A549 (cell line): ENCODE data around the gene PNPLA8. TPM values are rescaled to one million over a fixed set of nuclear protein-coding genes. Genes with fewer than 3 reads are reported as not detected.

Experiments used
- ATAC-seq, 2 experiments: fragments of 200-7000 bp in 1 of 2; fragments of >200 bp in 1 of 2; cut with Nextera tagmentation in 1 of 2; cut with Tn5 transposase in 1 of 2; 3 replicates each; pipeline versions ENCODE4 v1.8.0 to v1.9.1; 2018 to 2020; ENCODE audit warnings: mild to moderate bottlenecking in 1 of 2, moderate library complexity in 1 of 2
- CTCF ChIA-PET: fragments of 300-600 bp; sonication (Branson Sonifier 250); formaldehyde crosslinking; extraction: SDS; loops from one replicate; lab custom pipeline; 2021; ENCODE audit warnings: antibody characterized with exemption, inconsistent platforms; lab: Yijun Ruan, JAX
- POLR2A ChIA-PET: fragments of 350-600 bp; formaldehyde crosslinking; extraction: SDS; loops from one replicate; lab custom pipeline; 2021; ENCODE audit warnings: antibody characterized with exemption, inconsistent platforms; lab: Yijun Ruan, JAX
- DNase-seq, 2 experiments: peaks; one replicate each; pipeline versions ENCODE4 v3.0.0 to v3.0.0-alpha.2; 2011 to 2016; ENCODE audit warnings: low read depth in 1 of 2, low spot score in 1 of 2
- FAIRE-seq: peaks from 2 replicates; lab custom pipeline; 2011; peaks lifted over from hg19 to GRCh38; lab: Jason Lieb, UNC
- H3K27ac ChIP-seq, 2 experiments: fragments of >200 bp; sonication (Bioruptor Twin); formaldehyde crosslinking; 3 replicates each; pipeline ENCODE4 v1.5.1; 2016 to 2017
- H3K4me1 ChIP-seq: fragments of >200 bp; sonication (Bioruptor Twin); formaldehyde crosslinking; 3 replicates; pipeline ENCODE4 v1.6.1; 2016
- H3K4me2 ChIP-seq: fragments of >200 bp; sonication (Bioruptor Twin); formaldehyde crosslinking; 3 replicates; pipeline ENCODE4 v1.6.1; 2016
- H3K4me3 ChIP-seq: fragments of >200 bp; sonication (Bioruptor Twin); formaldehyde crosslinking; 3 replicates; pipeline ENCODE4 v1.5.1; 2016
- H3K9me3 ChIP-seq: fragments of >200 bp; sonication (Bioruptor Twin); formaldehyde crosslinking; 3 replicates; pipeline ENCODE4 v1.6.1; 2016
- ATOH8 ChIP-seq: fragments of 250-450 bp; sonication (Bioruptor Pico); IDR thresholded peaks from 2 replicates; pipeline ENCODE4 v1.5.0; 2020; ENCODE audit warnings: low read depth, mild to moderate bottlenecking, moderate library complexity
- CHD2 ChIP-seq: fragments of 150-350 bp; IDR thresholded peaks from 2 replicates; pipeline ENCODE4 v1.6.1; 2014; ENCODE audit warnings: low read length; ENCODE audit not compliant: partially characterized antibody
- CHD4 ChIP-seq: fragments of 200-600 bp; sonication (generic); IDR thresholded peaks from 2 replicates; pipeline ENCODE4 v1.6.1; 2016; ENCODE audit warnings: antibody characterized with exemption, mild to moderate bottlenecking, borderline replicate concordance
- E2F6 ChIP-seq: IDR thresholded peaks from 2 replicates; pipeline ENCODE4 v1.6.1; 2012; ENCODE audit warnings: low read depth, borderline replicate concordance
- ESRRA ChIP-seq: fragments of 150-350 bp; IDR thresholded peaks from 2 replicates; pipeline ENCODE4 v1.6.1; 2014; ENCODE audit warnings: mild to moderate bottlenecking, low read length, borderline replicate concordance
- HOXA7 ChIP-seq: fragments of 250-450 bp; sonication (Bioruptor Pico); IDR thresholded peaks from 2 replicates; pipeline ENCODE4 v1.5.0; 2020; ENCODE audit warnings: mild to moderate bottlenecking, moderate library complexity
- HOXB13 ChIP-seq: fragments of 250-450 bp; sonication (Bioruptor Pico); IDR thresholded peaks from 2 replicates; pipeline ENCODE4 v1.5.0; 2020; ENCODE audit warnings: low read depth, mild to moderate bottlenecking, moderate library complexity
- MAFK ChIP-seq: fragments of 450-650 bp; IDR thresholded peaks from 2 replicates; pipeline ENCODE4 v1.6.1; 2014; ENCODE audit not compliant: partially characterized antibody
- MYC ChIP-seq: IDR thresholded peaks from 2 replicates; pipeline ENCODE4 v1.6.1; 2012; ENCODE audit warnings: mild to moderate bottlenecking, inconsistent platforms, low read length, improper control_type of control experiment, borderline replicate concordance
- NPAS2 ChIP-seq: fragments of 250-450 bp; sonication (Bioruptor Pico); IDR thresholded peaks from 2 replicates; pipeline ENCODE4 v1.8.0; 2022; ENCODE audit warnings: mild to moderate bottlenecking, moderate library complexity, borderline replicate concordance
- PBX3 ChIP-seq: IDR thresholded peaks from 2 replicates; pipeline ENCODE4 v1.6.1; 2012
- RAD21 ChIP-seq, 2 experiments: fragments of >200 bp in 1 of 2; sonication (Bioruptor Twin) in 1 of 2; formaldehyde crosslinking in 1 of 2; IDR thresholded peaks in 1 of 2; conservative IDR thresholded peaks in 1 of 2; 2 replicates in 1 of 2; 3 replicates in 1 of 2; pipeline ENCODE4 v1.6.1; 2012 to 2018; ENCODE audit warnings: inconsistent platforms in 1 of 2
- RARB ChIP-seq: fragments of 250-450 bp; sonication (Bioruptor Pico); IDR thresholded peaks from 2 replicates; pipeline ENCODE4 v1.8.0; 2021; ENCODE audit warnings: mild to moderate bottlenecking, moderate library complexity
- REST ChIP-seq: fragments of 200-600 bp; sonication (generic); IDR thresholded peaks from 2 replicates; pipeline ENCODE4 v1.6.1; 2016; ENCODE audit warnings: antibody characterized with exemption, mild to moderate bottlenecking, moderate library complexity
- RNF2 ChIP-seq: fragments of 200-600 bp; sonication (generic); IDR thresholded peaks from 2 replicates; pipeline ENCODE4 v1.6.1; 2016; ENCODE audit warnings: low read depth, mild to moderate bottlenecking, antibody characterized with exemption, moderate library complexity, borderline replicate concordance
- SMC3 ChIP-seq: fragments of >200 bp; sonication (Bioruptor Twin); formaldehyde crosslinking; IDR thresholded peaks from 3 replicates; pipeline ENCODE4 v1.6.1; 2018; ENCODE audit warnings: inconsistent platforms
- USF2 ChIP-seq: fragments of 450-650 bp; IDR thresholded peaks from 2 replicates; pipeline ENCODE4 v1.6.1; 2014; ENCODE audit warnings: antibody characterized with exemption
- ZC3H11A ChIP-seq: fragments of 450-650 bp; IDR thresholded peaks from 2 replicates; pipeline ENCODE4 v1.6.1; 2014; ENCODE audit warnings: antibody characterized with exemption, mild to moderate bottlenecking
- ZFP36 ChIP-seq: fragments of 450-650 bp; IDR thresholded peaks from 2 replicates; pipeline ENCODE4 v1.6.1; 2014; ENCODE audit warnings: borderline replicate concordance; ENCODE audit not compliant: partially characterized antibody
- ZSCAN20 ChIP-seq: fragments of 250-450 bp; sonication (Bioruptor Pico); IDR thresholded peaks from 2 replicates; pipeline ENCODE4 v1.8.0; 2022; ENCODE audit warnings: mild to moderate bottlenecking, moderate library complexity
- WGBS: methylation state at CpG from one replicate; pipeline ENCODE4 v1.1.6; 2017; ENCODE audit errors: missing lambda C conversion rate; 5-methylcytosine and 5-hydroxymethylcytosine counted together
- polyA plus RNA-seq, 4 experiments: library from polyadenylated mRNA; depleted of rRNA in 3 of 4; stranded (reverse); fragments of >200 nt; fragmentation: RNase III in 1 of 4; extraction: RNeasy Plus Mini Kit Qiagen cat#74134 plus additional on column Dnase treatment in 1 of 4; gene quantifications; 2 replicates in 3 of 4; 3 replicates in 1 of 4; pipeline ENCODE4 v1.2.3, GENCODE V29; 2011 to 2017

PNPLA8 gene
- polyA plus RNA-seq, 2 of the 4 experiments (the other 2 are of a cell fraction): 16.1 to 29.6 TPM

GRCh38 chr7:108452707-108453106 lies 73.2 kb downstream of the PNPLA8 start (continued):
- TF ChIP-seq ATOH8 (CRISPR knock-in tag) (no peak), MYC (no peak), RNF2 (no peak), HOXB13 (no peak), ESRRA (no peak), ZFP36 (no peak), REST (no peak), PBX3 (no peak)

GRCh38 chr7:108451296-108451848 lies 74.6 kb downstream of the PNPLA8 start:
- CTCF ChIA-PET: interaction anchor here (1.2 kb wide), 1 partner anchor 46 kb away, joined by 3 read pairs; no protein-coding TSS in a partner anchor
- WGBS: 86% methylated on average over 2 of the region's 2 CpGs

More at GRCh38 chr7:108451296-108451848, 74.6 kb downstream of the PNPLA8 start:
- H3K4me3 ChIP-seq: no peak overlapping the region
- H3K4me2 ChIP-seq: peak overlapping the region; percentile 83
- POLR2A ChIA-PET: no interaction called here
- DNase-seq (no peak), ATAC-seq (no peak), FAIRE-seq (peak; percentile 72)
- TF ChIP-seq CHD2 (no peak), ZC3H11A (no peak), CHD4 (no peak), NPAS2 (CRISPR knock-in tag) (no peak), SMC3 (no peak), RARB (no peak), RAD21 (conservative IDR thresholded peaks at IDR 0.05 in 1 of 2, IDR thresholded peaks at IDR 0.05 in 1 of 2) (no peak), E2F6 (no peak), MAFK (no peak), HOXA7 (CRISPR knock-in tag) (no peak), ZSCAN20 (CRISPR knock-in tag) (no peak), USF2 (no peak)
- H3K27ac ChIP-seq: peak overlapping the region in 1 of 2 experiments; percentile 44; a peak in 3 of 6 replicates
- no peaks in the 10 kb centered on the region for H3K9me3 ChIP-seq
- H3K4me1 ChIP-seq: peaks cover 79% of the 10 kb centered on the region
